ENCODE results near the gene PLA2G4E. TPM values are rescaled to one million over a fixed set of nuclear protein-coding genes. Genes with fewer than 3 reads are reported as not detected.

PLA2G4E gene
- total and polyA plus RNA-seq, 9 of the 15 experiments (the other 6 are each of a cell fraction or from before 2014, with no cell fraction given), result 0.03 TPM; not detected in 8

- ChIA-PET POLR2A (no interaction called here), CTCF (ENCODE audit: low intra/inter-chr PET ratio) (no interaction called here)
- Histone ChIP-seq H3K9me3 (replicated peaks; ENCODE audit: control insufficient read depth, insufficient read depth, low read depth, low read length) (no peaks in the 10 kb centered on the region; the same call in 1 of the 2 replicates), H3K27me3 (ENCODE audit: control insufficient read depth in 2 of 2, insufficient read depth in 2 of 2, low read length in 2 of 2) (peaks cover 29 to 44% of the 10 kb centered on the region in 2 experiments; a peak in 3 of 5 replicates), H3K4me2 (ENCODE audit: insufficient read depth, low read length) (no peak overlapping the region), H2AFZ (ENCODE audit: low read depth, low read length) (no peak overlapping the region), H3K4me1 (replicated peaks in 1 of 2; ENCODE audit: control insufficient read depth in 2 of 2, insufficient read depth in 2 of 2, low read length in 2 of 2) (peaks cover 0 to 11% of the 10 kb centered on the region in 2 experiments; a peak in 1 of 5 replicates), H3K4me3 (no peak overlapping the region), H3K27ac (ENCODE audit: extremely low read depth, low read depth, low read length) (no peak overlapping the region), H3K36me3 (ENCODE audit: control insufficient read depth, insufficient read depth, low read length) (no peaks in the 10 kb centered on the region), H4K20me1 (replicated peaks; ENCODE audit: control insufficient read depth, insufficient read depth, low read length) (no peaks in the 10 kb centered on the region), H3K9ac (ENCODE audit: insufficient read depth in 1 of 2, low read depth in 2 of 2, low read length in 2 of 2) (no peak overlapping the region; a peak in 1 of 4 replicates), H3K79me2 (ENCODE audit: control insufficient read depth, insufficient read depth, low read length) (no peaks in the 10 kb centered on the region), H3K9me1 (ENCODE audit: control insufficient read depth, insufficient read depth, low read length) (no peaks in the 10 kb centered on the region)
- in situ Hi-C loops (cut with MboI), result no loop called here
- WGBS (ENCODE audit: insufficient coverage, low coverage, missing lambda C conversion rate), result 3% methylated on average over 9 of the region's 9 CpGs
- no TSS peak for BruUV-seq (replicated peaks)
- no peak for FAIRE-seq
- ATAC-seq, result no peak
- TF ChIP-seq, protein P1, sequence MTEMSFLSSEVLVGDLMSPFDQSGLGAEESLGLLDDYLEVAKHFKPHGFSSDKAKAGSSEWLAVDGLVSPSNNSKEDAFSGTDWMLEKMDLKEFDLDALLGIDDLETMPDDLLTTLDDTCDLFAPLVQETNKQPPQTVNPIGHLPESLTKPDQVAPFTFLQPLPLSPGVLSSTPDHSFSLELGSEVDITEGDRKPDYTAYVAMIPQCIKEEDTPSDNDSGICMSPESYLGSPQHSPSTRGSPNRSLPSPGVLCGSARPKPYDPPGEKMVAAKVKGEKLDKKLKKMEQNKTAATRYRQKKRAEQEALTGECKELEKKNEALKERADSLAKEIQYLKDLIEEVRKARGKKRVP (CRISPR knock-in tag; IDR thresholded peaks at IDR 0.05), result no peak
- no peak for TF ChIP-seq NRF1 (conservative IDR thresholded peaks at IDR 0.05 in 1 of 2, IDR thresholded peaks at IDR 0.05 in 1 of 2)
- TF ChIP-seq RBFOX2 (IDR thresholded peaks at IDR 0.05; ENCODE audit: low read depth, low read length), result no peak
- no peak for TF ChIP-seq CBX1 (IDR thresholded peaks at IDR 0.05; ENCODE audit: low read depth)
- no peak for TF ChIP-seq ZNF586 (CRISPR knock-in tag; conservative IDR thresholded peaks at IDR 0.05)
- TF ChIP-seq TAL1 (IDR thresholded peaks at IDR 0.05), result no peak
- intact Hi-C loops (cut with micrococcal nuclease), result no loop called here
- no peak for DNase-seq (ENCODE audit: extremely low read depth in 1 of 4, low spot score in 3 of 4)
Measured at GRCh38 chr15:42036966-42037365, 16.1 kb upstream of the PLA2G4E start.
